Tibial nerve (tissue), 4 donors: ENCODE measurements around the gene FKBP10.

ENCODE experiments used
- CTCF ChIP-seq, 5 experiments: fragments of 200-600 bp in 3 of 5; fragments of 450-650 bp in 2 of 5; sonication (generic) in 3 of 5; IDR thresholded peaks; one replicate each; pipeline ENCODE4 v1.5.1; 2016 to 2019; ENCODE audit warnings: antibody characterized with exemption in 5 of 5, mild to moderate bottlenecking in 3 of 5, moderate library complexity in 2 of 5
- EP300 ChIP-seq, 2 donors: sonication (generic); formaldehyde crosslinking; IDR thresholded peaks; one replicate each; pipeline ENCODE4 v1.6.1; 2017; ENCODE audit warnings: antibody characterized with exemption in 2 of 2, mild to moderate bottlenecking in 1 of 2
- POLR2A ChIP-seq, 2 donors: fragments of 450-650 bp; IDR thresholded peaks; one replicate each; pipeline ENCODE4 v1.6.1; 2017; ENCODE audit warnings: antibody characterized with exemption in 2 of 2, mild to moderate bottlenecking in 2 of 2, moderate library complexity in 2 of 2

GRCh38 chr17:41777574-41778188 is 35.1 kb upstream of the FKBP10 start:
- peak; percentile 67 to 74 for TF ChIP-seq EP300 (IDR thresholded peaks at IDR 0.05)
- TF ChIP-seq CTCF (IDR thresholded peaks at IDR 0.05), result peak in 2 of 5 experiments; percentile 9 to 46
- peak in 1 of 2 donors; percentile 5 for TF ChIP-seq POLR2A (IDR thresholded peaks at IDR 0.05)
